Chondrocyte (in vitro differentiated cells): Measurements from ENCODE around the gene GAB4. TPM values are rescaled to one million over a fixed set of nuclear protein-coding genes. Genes with fewer than 3 reads are reported as not detected.

Experiments used
- total RNA-seq: library from RNA; stranded (reverse); gene quantifications from 3 replicates; pipeline ENCODE4 v1.2.1, GENCODE V29; 2021

The GAB4 gene
- total RNA-seq, 1 donor from 2014 or later, result not detected

Other genes starting within 250 kb of the GAB4 start
- not detected in 3 replicates for gene XKR3, start 182.8 kb downstream of the GAB4 start, total RNA-seq
- gene IL17RA, start 76.8 kb upstream of the GAB4 start, total RNA-seq, result 8.1 to 11.6 TPM (median 10.4 TPM) in 3 replicates
- 0.36 to 0.87 TPM (median 0.59 TPM) in 3 replicates for gene TMEM121B, start 113.1 kb upstream of the GAB4 start, total RNA-seq
- 22.3 to 31.5 TPM (median 30.8 TPM) in 3 replicates for gene HDHD5, start 151.1 kb upstream of the GAB4 start, total RNA-seq
- 2.9 to 4.6 TPM (median 4.3 TPM) in 3 replicates for gene ADA2, start 211.2 kb upstream of the GAB4 start, total RNA-seq